GM12874 (cell line): Measurements from ENCODE around the gene SCAMP2.

ENCODE experiments used
- CTCF ChIP-seq: IDR thresholded peaks from 2 replicates; pipeline ENCODE4 v1.5.1; 2011; ENCODE audit warnings: low read depth, mild to moderate bottlenecking, control low read depth, low read length, moderate library complexity; ENCODE audit not compliant: insufficient read depth

The SCAMP2 gene

DNA sequence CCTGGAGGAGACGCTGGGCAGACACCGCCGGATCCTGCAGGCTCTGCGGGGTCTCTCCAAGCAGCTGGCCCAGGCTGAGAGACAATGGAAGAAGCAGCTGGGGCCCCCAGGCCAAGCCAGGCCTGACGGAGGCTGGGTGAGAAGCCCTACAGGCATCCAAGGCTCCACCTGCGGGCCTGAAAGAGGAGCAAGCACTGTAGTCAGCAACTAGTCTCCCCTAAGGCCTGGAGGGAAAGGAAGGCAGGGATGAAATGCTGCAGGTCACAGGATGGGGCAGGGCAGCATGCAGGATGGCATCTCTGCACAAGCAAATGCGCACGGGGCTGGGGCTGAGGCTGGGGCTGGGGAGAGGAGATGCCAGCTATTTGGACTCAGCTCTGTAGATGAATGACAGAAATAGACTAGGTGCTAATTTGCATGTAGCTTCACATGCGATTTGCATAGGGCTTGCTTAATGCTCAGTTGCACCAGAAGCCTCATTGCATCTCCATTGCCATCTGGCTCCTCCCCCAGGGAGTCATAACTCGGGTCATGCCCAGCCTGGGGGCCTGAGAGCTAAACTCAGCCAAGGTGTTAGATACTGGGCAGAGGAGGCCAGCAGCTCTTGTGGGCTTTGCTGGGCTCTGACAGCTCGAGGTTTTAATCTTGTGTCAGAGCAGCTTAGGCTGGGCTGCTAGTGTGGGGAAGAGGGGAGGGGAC, 51.9 kb downstream of the SCAMP2 start:
- TF ChIP-seq CTCF = peak; percentile 20; the same call in 1 of the 2 replicates

- no peak for TF ChIP-seq CTCF
These were observed 53.1 kb downstream of the SCAMP2 start for GRCh38 chr15:74820056-74820455.

GRCh38 chr15:74817370-74817737, 55.8 kb downstream of the SCAMP2 start:
- TF ChIP-seq CTCF = no peak

DNA sequence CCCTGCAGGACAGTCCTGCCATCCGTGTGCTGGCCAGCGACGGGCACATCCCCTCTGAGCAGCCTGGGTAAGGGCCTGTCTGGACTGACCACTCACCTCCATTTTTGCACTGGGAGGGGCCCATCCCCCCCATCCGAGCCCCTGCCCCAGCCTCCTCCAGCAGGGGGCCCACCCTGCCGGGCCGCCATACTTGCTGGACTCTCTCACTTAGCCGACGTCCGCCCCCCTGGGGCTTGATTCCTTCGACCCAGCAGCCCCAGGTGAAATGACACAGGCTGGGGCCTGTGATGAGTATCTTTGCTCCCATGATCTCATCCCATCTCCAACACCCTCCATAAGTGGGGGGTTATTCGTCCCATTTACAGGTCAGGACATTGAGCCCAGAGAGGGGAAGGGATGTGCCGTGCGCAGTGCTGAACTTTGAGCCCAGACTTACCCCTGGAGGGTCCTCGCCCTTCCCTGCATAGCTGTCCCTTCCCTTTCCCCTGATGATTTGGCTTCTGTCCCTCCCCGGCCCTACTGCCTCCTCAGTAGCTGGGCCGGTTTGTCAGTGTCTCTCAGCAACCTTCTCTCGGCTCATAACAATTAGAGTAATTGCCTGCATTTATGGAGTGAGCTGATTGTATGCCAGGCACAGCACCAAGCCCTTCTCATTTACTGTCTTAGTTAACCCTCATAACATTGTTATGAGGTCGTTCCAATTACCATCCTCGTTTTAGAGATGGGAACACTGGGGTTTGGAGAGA, 56.4 kb downstream of the SCAMP2 start:
- no peak for TF ChIP-seq CTCF

DNA sequence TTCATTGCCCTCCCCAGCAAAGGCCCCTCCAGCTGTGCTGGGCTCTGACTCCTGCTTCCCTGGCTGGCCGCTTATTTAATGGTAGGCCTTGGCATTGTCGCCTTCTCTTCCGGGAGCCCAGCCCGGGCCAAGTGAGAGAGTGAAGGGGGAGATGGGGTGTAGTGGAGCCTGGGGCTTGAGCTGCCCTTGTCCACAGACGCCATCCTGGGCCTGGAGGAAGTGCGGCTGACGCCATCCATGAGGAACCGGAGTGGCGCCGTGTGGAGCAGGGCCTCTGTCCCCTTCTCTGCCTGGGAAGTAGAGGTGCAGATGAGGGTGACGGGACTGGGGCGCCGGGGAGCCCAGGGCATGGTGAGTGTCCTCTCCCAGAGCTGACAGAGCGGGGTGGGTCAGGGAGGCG, 57.2 kb downstream of the SCAMP2 start:
- no peak for TF ChIP-seq CTCF

DNA sequence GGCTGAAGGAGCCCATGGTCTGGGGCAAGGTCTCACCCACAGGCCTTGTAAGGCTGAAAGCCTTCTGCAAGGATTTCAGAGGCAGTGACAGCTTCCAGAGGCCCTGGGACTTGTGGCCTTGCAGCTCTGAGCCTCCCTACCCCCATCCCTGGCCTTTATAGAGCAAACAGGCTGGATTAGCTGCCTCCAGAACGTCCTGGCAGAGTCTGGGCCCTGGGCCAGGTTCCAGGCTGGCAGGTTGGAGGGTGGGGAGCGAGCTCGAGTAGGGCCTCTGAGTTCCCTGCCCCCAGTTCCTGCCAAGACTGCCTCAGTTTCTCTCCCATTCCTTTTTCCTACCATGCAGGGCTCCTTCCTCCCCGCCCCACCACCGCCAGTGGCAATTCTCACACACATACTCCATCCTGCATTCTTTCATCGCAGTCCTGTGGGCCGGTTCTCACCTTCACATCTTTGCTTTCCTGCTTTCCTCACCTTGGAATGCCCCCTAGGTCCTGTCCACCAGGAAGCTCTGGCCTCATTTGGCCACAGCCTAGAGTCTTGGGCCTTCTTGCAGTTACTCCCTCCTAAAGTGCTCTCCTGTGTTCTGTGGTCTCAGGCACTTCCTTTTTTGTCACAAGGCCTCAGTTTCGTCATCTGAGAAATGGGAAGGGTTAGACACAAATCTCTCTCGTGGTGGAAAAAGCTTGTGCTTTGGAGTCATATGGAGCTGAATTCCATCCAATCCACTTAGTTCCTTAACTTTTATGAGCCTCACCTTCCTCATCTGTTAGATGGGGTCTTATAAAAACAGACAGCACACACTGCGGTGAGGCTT, 57.8 kb downstream of the SCAMP2 start:
- TF ChIP-seq CTCF = no peak

- no peak for TF ChIP-seq CTCF
These were observed 60.6 kb downstream of the SCAMP2 start, which contains the start of gene LMAN1L for GRCh38 chr15:74812533-74812932. Gene LMAN1L (plus strand): TSS chr15:74812835. CDS start chr15:74812855, 20 bp downstream.
